Activated CD8-positive, alpha-beta memory T cell treated with anti-CD3 and anti-CD28 coated beads for 4 hours (primary cell): ENCODE data around the gene PIK3R3.

Source experiments
- DNase-seq, 2 donors: peaks; one replicate each; pipeline ENCODE4 v3.0.0-alpha.2; 2020; ENCODE audit warnings: low read depth in 2 of 2

Gene PIK3R3

GRCh38 chr1:46132529-46133180 lies at the start of gene PIK3R3:
Gene PIK3R3 (minus strand): TSS chr1:46132629. CDS start chr1:46131952, 677 bp downstream.
- peak; percentile 73 to 76 for DNase-seq

GRCh38 chr1:46181343-46182260 lies 49.2 kb upstream of the PIK3R3 start:
- DNase-seq, result no peak

GRCh38 chr1:46180082-46180616 lies 47.7 kb upstream of the PIK3R3 start:
- DNase-seq, result no peak

GRCh38 chr1:46179138-46180081 lies 47.0 kb upstream of the PIK3R3 start:
- peak; percentile 27 to 33 for DNase-seq

- no peak for DNase-seq
Observed at GRCh38 chr1:46176211-46176865, 43.9 kb upstream of the PIK3R3 start, which contains the start of gene P3R3URF. Gene P3R3URF (minus strand): TSS chr1:46176488. CDS start chr1:46176471, 17 bp downstream.

- no peak for DNase-seq
Observed at GRCh38 chr1:46175243-46175642, 42.8 kb upstream of the PIK3R3 start.

- no peak for DNase-seq
Observed at GRCh38 chr1:46174448-46175231, 42.2 kb upstream of the PIK3R3 start, which contains the start of gene TSPAN1. Gene TSPAN1 (plus strand): TSS chr1:46175087. CDS start chr1:46181108, 6,021 bp downstream.

- no peak for DNase-seq
Observed at GRCh38 chr1:46173361-46173856, 41.0 kb upstream of the PIK3R3 start.

- DNase-seq, result no peak
Observed at GRCh38 chr1:46172321-46172720, 39.9 kb upstream of the PIK3R3 start.

GRCh38 chr1:46171871-46172270 lies 39.4 kb upstream of the PIK3R3 start:
- DNase-seq, result no peak

- DNase-seq, result no peak
Observed at GRCh38 chr1:46171351-46171750, 38.9 kb upstream of the PIK3R3 start.

- no peak for DNase-seq
Observed at GRCh38 chr1:46169811-46170454, 37.5 kb upstream of the PIK3R3 start.

GRCh38 chr1:46168477-46168876 lies 36.0 kb upstream of the PIK3R3 start:
- no peak for DNase-seq

- DNase-seq, result no peak
Observed at GRCh38 chr1:46166521-46167462, 34.4 kb upstream of the PIK3R3 start.

GRCh38 chr1:46160212-46160611 lies 27.8 kb upstream of the PIK3R3 start:
- DNase-seq, result no peak

- DNase-seq, result no peak
Observed at GRCh38 chr1:46159516-46159915, 27.1 kb upstream of the PIK3R3 start.

GRCh38 chr1:46158312-46159281 lies 26.2 kb upstream of the PIK3R3 start:
- DNase-seq, result no peak
